GM12878 (cell line): ENCODE results near the gene CEBPE. TPM values are rescaled to one million over a fixed set of nuclear protein-coding genes. Genes with fewer than 3 reads are reported as not detected.

Experiments
- ATAC-seq: fragments of 200-7000 bp; cut with Tn5 transposase; 3 replicates; pipeline ENCODE4 v1.9.1; 2020; ENCODE audit warnings: mild to moderate bottlenecking, moderate library complexity
- BruUV-seq: library from RNA; stranded (reverse); fragments of 400-500 nt; replicated peaks from 2 replicates; lab custom pipeline; 2021; lab: Mats Ljungman, UMichigan
- CTCF ChIA-PET: fragments of 300-600 bp; sonication (Branson Sonifier 250); formaldehyde crosslinking; extraction: SDS; loops from one replicate; lab custom pipeline; 2021; ENCODE audit warnings: inconsistent platforms; lab: Yijun Ruan, JAX
- POLR2A ChIA-PET: fragments of 350-600 bp; formaldehyde crosslinking; extraction: SDS; loops from one replicate; lab custom pipeline; 2021; ENCODE audit warnings: inconsistent platforms; lab: Charles Lee
- RAD21 ChIA-PET: fragments of 300-600 bp; sonication (Branson Sonifier 250); formaldehyde crosslinking; loops from one replicate; lab custom pipeline; 2023; ENCODE audit warnings: antibody characterized with exemption; ENCODE audit not compliant: unreplicated experiment; lab: Charles Lee
- SMC1A ChIA-PET: fragments of 300-600 bp; sonication (Branson Sonifier 250); formaldehyde crosslinking; loops from one replicate; lab custom pipeline; 2023; ENCODE audit not compliant: unreplicated experiment, uncharacterized antibody; lab: Charles Lee
- DNase-seq: peaks from one replicate; pipeline ENCODE4 v3.0.0-alpha.2; 2011; ENCODE audit warnings: low read depth, low spot score
- FAIRE-seq: peaks from 3 replicates; lab custom pipeline; 2011; peaks lifted over from hg19 to GRCh38; lab: Jason Lieb, UNC
- H2AFZ ChIP-seq: 2 replicates; pipeline ENCODE4 v1.6.0; 2011; ENCODE audit warnings: low read depth, low read length, control low read depth; ENCODE audit not compliant: control insufficient read depth
- H3K27ac ChIP-seq: 2 replicates; pipeline ENCODE4 v1.5.1; 2011; ENCODE audit warnings: control low read depth; ENCODE audit not compliant: control insufficient read depth, insufficient read depth
- H3K27me3 ChIP-seq, 2 experiments: replicated peaks in 1 of 2; 2 replicates each; pipeline versions ENCODE4 v1.6.0 to v1.6.1; 2011; ENCODE audit warnings: low read length in 1 of 2; ENCODE audit not compliant: control insufficient read depth in 2 of 2, insufficient read depth in 2 of 2
- H3K36me3 ChIP-seq, 2 experiments: 2 replicates each; pipeline ENCODE4 v1.5.1; 2011; ENCODE audit warnings: low read length in 1 of 2; ENCODE audit not compliant: control insufficient read depth in 2 of 2, insufficient read depth in 2 of 2
- H3K4me1 ChIP-seq: 2 replicates; pipeline ENCODE4 v1.6.1; 2011; ENCODE audit warnings: mild to moderate bottlenecking, low read length, moderate library complexity, mixed read lengths; ENCODE audit not compliant: control insufficient read depth, insufficient read depth
- H3K4me2 ChIP-seq: 2 replicates; pipeline ENCODE4 v1.6.0; 2011; ENCODE audit warnings: control low read depth; ENCODE audit not compliant: control insufficient read depth, insufficient read depth
- H3K4me3 ChIP-seq: fragments of 200-600 bp; sonication (generic); 2 replicates; pipeline ENCODE4 v1.5.1; 2016
- H3K79me2 ChIP-seq: 2 replicates; pipeline ENCODE4 v1.6.0; 2011; ENCODE audit warnings: low read length; ENCODE audit not compliant: control insufficient read depth, insufficient read depth
- H3K9ac ChIP-seq: 2 replicates; pipeline ENCODE4 v1.8.0; 2011; ENCODE audit warnings: low read length, control low read depth, mixed read lengths; ENCODE audit not compliant: control insufficient read depth, insufficient read depth
- H3K9me3 ChIP-seq: replicated peaks from 3 replicates; pipeline ENCODE4 v1.5.1; 2011; ENCODE audit warnings: mild to moderate bottlenecking, low read length; ENCODE audit not compliant: control insufficient read depth, insufficient read depth
- H4K20me1 ChIP-seq: 2 replicates; pipeline ENCODE4 v1.6.0; 2011; ENCODE audit not compliant: control insufficient read depth, insufficient read depth
- CBX3 ChIP-seq: fragments of 200-600 bp; sonication (generic); IDR thresholded peaks from 2 replicates; pipeline ENCODE4 v1.6.1; 2016; ENCODE audit warnings: low read depth, borderline replicate concordance
- CHD2 ChIP-seq: IDR thresholded peaks from 2 replicates; pipeline ENCODE4 v1.6.1; 2011; ENCODE audit warnings: low read depth, low read length, improper control_type of control experiment, borderline replicate concordance
- GABPA ChIP-seq: IDR thresholded peaks from 2 replicates; pipeline ENCODE4 v1.6.1; 2014; ENCODE audit warnings: antibody characterized with exemption, low read depth, mild to moderate bottlenecking, inconsistent platforms
- NFIC ChIP-seq: IDR thresholded peaks from 2 replicates; pipeline ENCODE4 v1.6.1; 2012; ENCODE audit warnings: low read depth, mild to moderate bottlenecking, inconsistent platforms, low read length, moderate library complexity
- RAD21 ChIP-seq: IDR thresholded peaks from 2 replicates; pipeline ENCODE4 v1.6.1; 2011; ENCODE audit warnings: mild to moderate bottlenecking, low read depth, low read length, moderate library complexity; ENCODE audit not compliant: insufficient read depth
- ZNF207 ChIP-seq: fragments of 450-650 bp; IDR thresholded peaks from 2 replicates; pipeline ENCODE4 v1.6.1; 2014; ENCODE audit warnings: antibody characterized with exemption, mild to moderate bottlenecking, borderline replicate concordance
- ZNF217 ChIP-seq: fragments of 450-650 bp; IDR thresholded peaks from 2 replicates; pipeline ENCODE4 v1.6.1; 2017; ENCODE audit warnings: antibody characterized with exemption, mild to moderate bottlenecking
- ZNF24 ChIP-seq: fragments of 450-650 bp; IDR thresholded peaks from 2 replicates; pipeline ENCODE4 v1.6.1; 2017; ENCODE audit warnings: antibody characterized with exemption, mild to moderate bottlenecking
- ZSCAN29 ChIP-seq: fragments of 450-650 bp; IDR thresholded peaks from 2 replicates; pipeline ENCODE4 v1.6.1; 2017; ENCODE audit warnings: mild to moderate bottlenecking, moderate library complexity
- WGBS: methylation state at CpG from one replicate; pipeline ENCODE4 v1.1.6; 2016; ENCODE audit warnings: low lambda C conversion rate; ENCODE audit not compliant: insufficient replicate concordance, insufficient coverage; ENCODE audit errors: missing lambda C conversion rate; 5-methylcytosine and 5-hydroxymethylcytosine counted together
- in situ Hi-C: fragments of 300-500 bp; cut with MboI; formaldehyde crosslinking; loops from 9 replicates; pipeline ENCODE4 v1.14.3; 2018; ENCODE audit warnings: mixed read lengths
- intact Hi-C: fragments of 100-400 bp; cut with micrococcal nuclease; formaldehyde crosslinking; loops from one replicate; pipeline ENCODE4 v1.14.2; 2022; ENCODE audit not compliant: unreplicated experiment
- polyA plus RNA-seq, 11 experiments: library from polyadenylated mRNA; depleted of rRNA in 4 of 11; unstranded in 6 of 11; stranded (reverse) in 5 of 11; fragments of >200 nt; fragmentation: Nextera tagmentation in 4 of 11; fragmentation: Illumina TruSeq in 1 of 11; extraction: Ambion mirVana in 4 of 11; extraction: Trizol in 1 of 11; gene quantifications; 1 replicate in 1 of 11; 2 replicates in 10 of 11; pipeline versions ENCODE4 v1.2.1 to v1.2.3, GENCODE V29; 2011 to 2016; ENCODE audit warnings: inconsistent platforms in 2 of 11, missing spikeins in 2 of 11, low read depth in 1 of 11
- total RNA-seq, 4 experiments: library from RNA; depleted of rRNA in 3 of 4; stranded (reverse); fragments of >200 nt in 3 of 4; fragmentation: Illumina TruSeq in 1 of 4; extraction: Trizol in 1 of 4; gene quantifications; 2 replicates each; pipeline versions ENCODE4 v1.2.1 to v1.2.3, GENCODE V29; 2013 to 2021

Gene CEBPE
- total and polyA plus RNA-seq, 10 of the 15 experiments (the other 5 are each of a cell fraction or from before 2014, with no cell fraction given): 0.09 to 0.45 (median 0.24) TPM; not detected in 7

DNA sequence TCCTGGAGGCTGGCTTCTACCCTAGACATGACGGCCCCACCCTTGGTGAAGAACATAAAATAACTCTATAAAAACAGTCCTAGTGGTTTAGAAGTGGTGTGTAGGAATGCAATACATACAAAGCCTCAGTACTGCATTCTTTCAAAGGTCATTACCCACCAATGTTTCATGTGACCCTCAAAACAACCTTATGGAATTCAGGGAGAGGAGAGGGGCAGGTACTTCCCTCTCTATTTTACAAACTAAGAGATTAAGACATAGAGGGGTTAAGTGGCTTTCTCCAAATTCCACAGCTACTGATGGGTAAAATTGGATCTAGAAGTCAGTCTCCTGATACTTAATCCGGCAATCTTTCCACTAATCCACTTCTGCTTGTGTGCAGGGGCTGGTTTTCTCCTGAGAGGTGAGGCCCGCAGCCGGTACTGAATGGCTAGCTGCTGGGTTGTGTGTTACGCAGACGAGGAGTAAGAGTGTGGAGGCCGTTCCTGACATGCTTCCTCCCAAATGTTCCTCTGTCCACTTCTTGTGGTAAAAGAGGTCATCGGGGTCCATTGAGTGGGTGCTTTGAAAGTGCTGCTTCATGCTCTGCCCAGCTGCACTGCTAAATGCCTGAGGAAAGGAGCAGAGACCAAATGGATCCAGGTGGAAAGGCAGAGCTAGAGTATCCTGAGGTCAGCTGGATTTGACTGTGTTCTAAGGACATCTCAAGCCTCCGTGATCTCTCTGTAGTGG lies 48.2 kb upstream of the CEBPE start:
- Histone ChIP-seq H3K4me2 (no peak overlapping the region), H3K4me1 (no peaks in the 10 kb centered on the region), H3K36me3 (no peaks in the 10 kb centered on the region), H3K4me3 (no peak overlapping the region), H4K20me1 (no peaks in the 10 kb centered on the region), H3K9me3 (no peaks in the 10 kb centered on the region)
- DNase-seq: no peak
- POLR2A ChIA-PET: no interaction called here
- RAD21 ChIA-PET: no interaction called here
- BruUV-seq: no TSS peak
- intact Hi-C loops (no loop called here), in situ Hi-C loops (no loop called here)
- CTCF ChIA-PET: no interaction called here
- no peak for TF ChIP-seq GABPA
- no peak for TF ChIP-seq NFIC
- no peak for TF ChIP-seq ZNF207
- TF ChIP-seq ZNF217: no peak
- TF ChIP-seq CHD2: no peak
- no peak for TF ChIP-seq ZNF24
- no peak for TF ChIP-seq CBX3
- no peak for TF ChIP-seq RAD21
- TF ChIP-seq ZSCAN29: no peak
- TF ChIP-seq, all 136 proteins: peak for 0
- SMC1A ChIA-PET: interaction anchor here (0.6 kb wide), 1 partner anchor 172 kb away, joined by 3 read pairs; no protein-coding TSS in a partner anchor
- H3K27ac ChIP-seq: no peak overlapping the region
- no peaks in the 10 kb centered on the region for H3K79me2 ChIP-seq
- H3K9ac ChIP-seq: no peak overlapping the region
- ATAC-seq: no peak
- WGBS: 51% methylated on average over 9 of the region's 9 CpGs
- no peak overlapping the region for H2AFZ ChIP-seq
- H3K27me3 ChIP-seq: peaks cover 3 to 4% of the 10 kb centered on the region in 2 experiments
- FAIRE-seq: no peak
